Heart left ventricle (tissue), 13 donors: ENCODE measurements around the gene GNAT3.

Source experiments
- CTCF ChIP-seq, 12 donors: fragments of 200-600 bp; sonication (generic) in 4 of 12; IDR thresholded peaks; one replicate each; pipeline versions ENCODE4 v1.5.0 to v1.8.0; 2018 to 2022; ENCODE audit warnings: antibody characterized with exemption in 12 of 12, mild to moderate bottlenecking in 5 of 12
- POLR2A ChIP-seq, 2 donors: fragments of 450-650 bp; IDR thresholded peaks; one replicate each; pipeline ENCODE4 v1.6.1; 2017; ENCODE audit warnings: antibody characterized with exemption in 2 of 2, mild to moderate bottlenecking in 2 of 2, moderate library complexity in 2 of 2
- donor health status: ischemic (EF 13 %, LVEDD 7.1; RV severe dilation, severe dysfunction).
- donor health status: DM: no; HTN: yes; CAD: no.
- donor health status: DM: no; HTN: no; CAD: no.
- donor health status: ischemic (EF 25% LVEDD 6.9; RV normal size, moderate dysfunction).
- donor health status: ischemic (EF 25% LVEDD 5.7; RV mildly dilated, moderate dysfunction).
- donor health status: ischemic (EF 35%, LVEDD 5.7; RV mildly dilated, moderate dysfunction).
- donor health status: nonischemic (EF 11% LVEDD 7.7; RV severe dilation, severe dysfunction).
- donor health status: DM: yes; HTN: yes; CAD: no.
- donor health status: PGD.
- donor health status: ischemic (EF 29% LVEDD 5.4; RV normal size, mild dysfunction).
- donor health status: nonischemic (EF 23%, LVEDD 6.1; RV moderate dilation, normal function).

- TF ChIP-seq CTCF (IDR thresholded peaks at IDR 0.05) (no peak), POLR2A (IDR thresholded peaks at IDR 0.05) (no peak)
Observed at GRCh38 chr7:80485721-80486120, 26.1 kb downstream of the GNAT3 start.
